HG02852 (cell line): ENCODE measurements around the gene AMPD1.
A peak's percentile ranks its signal among the peaks of the same experiment; 100 is the strongest.

Experiments
- ATAC-seq: cut with Tn5 transposase; IDR thresholded peaks from one replicate; pipeline ENCODE4 v1.9.1; 2021; ENCODE audit warnings: mild to moderate bottlenecking, moderate library complexity; ENCODE audit not compliant: unreplicated experiment

AMPD1 gene

DNA sequence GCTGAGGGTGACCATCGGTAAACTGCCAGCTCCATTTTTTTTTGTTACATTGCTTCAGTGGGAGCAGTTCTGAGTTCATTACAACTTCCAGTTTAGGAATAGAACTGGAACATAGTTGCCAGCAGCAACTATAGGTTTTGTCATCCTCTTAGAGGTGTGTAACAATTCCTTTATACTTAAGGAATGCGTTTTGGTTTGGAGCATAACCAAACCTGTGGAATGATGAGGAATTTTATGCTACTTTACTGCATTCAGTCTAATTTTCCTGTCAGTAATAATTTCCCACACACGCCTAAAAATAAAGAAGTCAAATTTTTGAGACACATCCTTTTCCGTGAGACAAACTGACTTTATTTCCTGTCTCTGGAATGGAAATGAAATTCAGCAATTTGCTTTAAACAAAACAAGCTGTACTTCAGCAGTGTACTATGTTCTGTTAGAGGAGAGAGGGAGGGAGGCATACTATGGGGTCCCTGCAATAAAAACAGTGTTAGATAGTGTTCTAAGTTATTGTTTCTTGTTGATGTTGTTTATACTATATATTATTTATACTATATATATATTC is 4.8 kb upstream of the AMPD1 start:
- no peak for ATAC-seq

DNA sequence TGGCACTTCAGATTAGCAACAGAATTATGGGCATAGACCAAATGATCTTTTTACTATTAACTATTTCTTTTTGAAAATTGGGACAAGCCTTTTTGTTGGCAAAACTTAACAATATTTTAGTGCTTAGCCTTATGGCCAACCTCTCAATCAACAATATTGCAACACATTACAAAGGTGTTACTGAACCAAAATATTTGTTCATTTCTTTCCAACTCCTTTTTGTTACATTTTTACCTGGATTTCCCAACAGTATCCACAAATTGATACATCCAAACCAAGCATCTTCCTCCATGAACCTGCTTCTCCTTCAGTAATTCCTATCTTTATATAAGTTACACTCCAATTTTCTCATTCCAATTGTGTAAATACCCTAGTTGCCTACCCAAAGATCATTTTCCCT is 1.5 kb upstream of the AMPD1 start:
- no peak for ATAC-seq

DNA sequence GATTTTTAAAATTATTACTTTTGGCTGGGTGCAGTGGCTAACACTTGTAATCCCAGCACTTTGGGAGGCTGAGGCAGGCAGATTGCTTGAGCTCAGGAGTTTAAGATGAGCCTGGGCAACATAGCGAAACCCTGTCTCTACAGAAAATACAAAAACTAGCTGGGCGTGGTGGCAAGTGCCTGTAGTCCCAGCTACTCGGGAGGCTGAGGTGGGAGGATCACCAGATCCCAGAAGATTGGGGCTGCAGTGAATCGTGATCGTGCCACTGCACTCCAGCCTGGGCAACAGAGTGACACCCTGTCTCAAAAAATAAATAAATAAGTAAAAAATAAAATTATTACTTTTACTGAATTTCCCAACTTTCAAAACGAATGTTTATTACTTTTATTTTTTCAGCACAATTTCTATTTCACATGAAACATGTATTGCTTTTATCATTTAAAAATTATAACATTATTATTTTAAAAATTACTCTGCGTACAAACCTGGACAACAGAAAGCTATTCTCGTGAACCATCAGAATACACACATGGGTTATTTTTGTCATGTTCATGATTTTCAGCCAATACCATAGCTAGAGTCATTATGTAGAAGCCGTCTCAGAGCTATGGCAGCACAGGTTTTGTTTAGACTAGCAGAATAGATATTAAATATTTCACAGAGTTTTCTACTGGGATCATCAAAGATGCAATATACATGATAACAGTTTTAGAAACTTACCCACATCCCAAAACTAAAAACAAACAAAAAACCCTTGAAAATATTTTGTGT is 621 bp downstream of the AMPD1 start:
- no peak for ATAC-seq

DNA sequence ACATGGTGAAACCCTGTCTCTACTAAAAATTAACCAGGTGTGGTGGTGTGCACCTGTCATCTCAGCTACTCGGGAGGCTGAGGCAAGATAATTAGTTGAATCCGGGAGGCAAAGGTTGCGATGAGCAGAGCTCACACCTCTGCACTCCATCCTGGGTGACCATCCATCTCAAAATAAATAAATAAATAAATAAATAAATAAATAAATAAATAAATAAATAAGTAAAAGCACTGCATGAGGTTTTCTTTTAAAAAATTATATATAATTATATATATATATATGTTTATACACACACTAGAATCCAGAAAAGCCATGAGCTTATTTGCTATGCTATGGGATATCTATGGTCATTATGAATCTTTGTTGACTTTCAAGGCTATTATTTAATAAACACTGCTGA is 2.4 kb downstream of the AMPD1 start:
- ATAC-seq: no peak

DNA sequence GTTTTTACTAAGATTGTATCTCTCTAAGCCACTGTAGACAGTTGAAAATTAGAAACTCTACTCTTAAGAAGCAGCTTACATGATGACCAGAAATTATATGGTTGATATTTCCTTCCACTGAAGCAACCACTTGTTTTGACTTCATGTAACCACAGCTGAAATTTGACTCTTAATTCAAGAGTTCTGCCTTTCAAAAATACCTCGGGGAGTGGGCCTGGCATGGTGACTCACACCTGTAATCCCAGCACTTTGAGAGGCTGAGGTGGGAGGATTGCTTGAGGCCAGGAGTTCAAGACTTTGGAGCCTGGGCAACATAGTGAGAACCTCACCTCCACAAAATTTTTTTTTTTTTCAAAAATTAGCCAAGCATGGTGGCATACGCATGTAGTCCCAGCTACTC is 4.3 kb downstream of the AMPD1 start:
- no peak for ATAC-seq

DNA sequence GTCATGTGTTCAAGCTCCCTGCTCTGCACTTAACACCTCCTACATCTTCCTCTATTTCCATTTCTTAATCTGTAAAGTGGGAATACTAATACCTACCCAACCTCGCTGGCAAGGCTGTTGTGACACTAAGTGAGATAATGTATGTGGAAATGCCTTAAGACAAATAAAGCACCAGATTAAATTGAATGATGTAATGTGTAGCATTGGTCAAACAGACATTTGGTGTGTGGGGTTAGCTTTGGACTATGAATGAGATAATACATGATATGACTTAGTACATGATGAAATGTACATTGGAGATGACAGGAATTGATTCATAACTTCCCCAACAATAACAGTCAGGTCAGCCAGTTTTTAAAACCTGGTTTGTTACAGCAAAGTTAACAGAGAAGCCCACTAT is 5.2 kb downstream of the AMPD1 start:
- no peak for ATAC-seq

DNA sequence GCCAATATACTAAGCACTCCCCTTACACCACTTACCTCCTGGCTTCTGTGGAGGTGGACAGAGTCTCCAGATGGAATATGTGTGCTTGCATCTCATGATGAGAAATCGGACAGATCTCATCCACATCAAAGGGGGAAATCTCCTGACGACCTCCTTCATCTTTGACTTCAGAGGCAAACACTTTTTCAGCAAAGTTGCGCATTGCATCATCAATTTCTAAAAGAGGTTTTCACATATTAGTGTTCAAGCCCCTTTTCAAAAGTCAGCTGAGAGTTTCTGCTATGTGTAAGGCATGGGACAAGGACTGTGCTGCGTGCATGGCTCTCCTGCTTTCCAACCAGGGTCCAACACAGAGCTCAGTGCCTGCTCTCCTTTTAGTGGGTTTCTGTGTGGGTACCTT is 6.8 kb downstream of the AMPD1 start:
- ATAC-seq: no peak

GRCh38 chr1:114685851-114686250 is 9.5 kb downstream of the AMPD1 start:
- no peak for ATAC-seq

- ATAC-seq: no peak
Measured at GRCh38 chr1:114677691-114678090, 17.7 kb downstream of the AMPD1 start.

DNA sequence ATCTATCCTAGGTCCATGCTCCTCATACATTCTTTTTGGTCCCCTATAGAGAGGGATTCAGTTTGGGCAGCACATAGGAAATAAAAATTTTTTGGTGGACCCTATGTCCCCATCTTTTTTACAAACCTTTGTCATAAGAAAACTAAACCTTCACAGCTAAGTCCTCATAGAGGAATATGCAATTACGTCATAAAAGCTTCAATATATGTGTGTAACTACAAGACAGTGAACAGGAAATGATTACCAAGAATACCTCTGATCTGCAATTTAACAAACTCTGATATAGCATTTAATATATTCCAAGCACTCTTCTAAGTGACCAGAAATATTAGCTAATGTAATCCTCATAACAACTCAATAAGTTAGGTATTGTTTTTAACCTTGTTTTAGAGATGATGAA is 19.2 kb downstream of the AMPD1 start:
- ATAC-seq: no peak

DNA sequence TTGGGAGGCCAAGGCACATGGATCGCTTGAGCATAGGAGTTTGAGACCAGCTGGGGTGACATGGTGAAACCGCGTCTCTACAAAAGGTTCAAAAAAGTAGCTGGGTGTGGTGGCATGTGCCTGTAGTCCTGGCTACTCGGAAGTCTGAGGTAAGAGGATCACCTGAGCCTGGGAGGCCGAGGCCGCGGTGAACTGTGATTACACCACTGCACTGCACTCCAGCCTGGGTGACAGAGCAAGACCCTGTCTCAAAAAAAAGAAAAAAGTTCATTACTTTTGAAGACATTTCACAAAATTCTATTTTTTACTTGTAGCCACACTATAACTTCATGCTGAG is 23.4 kb downstream of the AMPD1 start:
- ATAC-seq: no peak

DNA sequence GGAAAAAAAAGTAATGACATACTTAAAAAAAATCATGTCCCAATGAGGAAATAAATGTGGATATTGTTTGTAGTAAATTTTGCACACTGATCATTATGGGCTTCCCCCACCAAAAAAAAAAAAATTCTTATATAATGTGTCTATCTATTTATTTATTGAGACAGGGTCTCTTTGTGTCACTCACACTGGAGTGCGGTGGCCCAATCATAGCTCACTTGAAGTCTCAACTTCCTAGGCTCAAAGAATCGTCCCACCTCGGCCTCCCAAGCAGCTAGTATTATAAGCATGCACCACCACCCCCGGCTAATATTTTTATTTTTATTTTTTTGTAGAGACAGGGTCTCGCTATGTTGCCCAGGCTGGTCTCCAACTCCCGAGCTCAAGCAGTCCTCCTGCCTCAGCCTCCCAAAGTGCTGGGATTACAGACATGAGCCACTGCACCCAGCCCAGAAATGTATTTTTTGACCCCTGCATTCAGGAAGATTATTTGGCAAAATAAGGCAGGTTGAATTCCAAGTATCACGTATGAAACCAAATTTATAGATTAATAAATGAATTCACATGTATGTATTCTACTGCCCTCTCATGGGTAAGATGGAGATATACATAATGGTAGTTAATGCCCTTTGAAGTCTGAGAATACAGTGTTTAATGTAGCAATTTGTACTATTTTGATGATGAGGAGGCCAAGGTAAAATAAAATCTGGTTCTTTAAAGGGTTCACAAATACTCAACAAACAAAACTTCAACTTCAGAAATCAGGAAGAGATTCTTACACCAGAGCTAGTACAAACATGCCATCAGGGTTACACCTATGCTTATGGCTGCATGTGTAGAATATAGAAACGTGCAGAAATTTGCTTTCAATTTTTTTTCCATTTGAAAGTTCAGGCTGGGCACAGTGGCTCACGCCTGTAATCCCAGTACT is 24.1 kb downstream of the AMPD1 start:
- no peak for ATAC-seq

GRCh38 chr1:114670083-114671010 is 25.0 kb downstream of the AMPD1 start:
- peak; percentile 99 for ATAC-seq

DNA sequence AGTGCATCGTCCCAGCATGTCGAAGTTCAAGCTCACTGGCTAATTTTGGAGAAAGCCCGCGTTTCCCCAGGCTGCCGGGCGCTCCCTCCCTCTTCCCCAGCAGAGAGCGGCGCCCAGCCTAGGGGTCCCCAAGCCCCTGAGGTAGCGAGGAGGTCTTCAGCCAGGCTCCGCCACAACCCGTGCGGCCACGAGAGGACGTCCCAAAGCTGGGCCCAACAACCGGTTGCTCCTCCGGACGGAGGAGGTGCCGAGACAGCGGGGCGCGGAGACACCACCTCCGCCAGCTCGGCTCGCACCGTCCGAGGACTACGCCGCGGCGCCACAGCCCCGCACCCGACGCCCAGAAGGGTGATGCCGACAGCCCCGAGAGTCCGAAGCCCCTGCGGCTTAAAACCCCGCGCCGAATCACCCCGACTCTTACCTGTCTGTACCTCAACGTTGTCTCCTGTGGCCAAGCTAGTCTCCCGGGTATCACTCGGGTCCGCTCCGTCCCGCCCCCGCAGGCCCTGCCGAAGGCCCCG is 25.7 kb downstream of the AMPD1 start, which contains the start of gene DENND2C:
TSS of gene DENND2C (minus strand) at position 488 of the 521 bp plus-strand sequence. CDS start 44,065 bp downstream, outside the sequence.
- peak; percentile 56 for ATAC-seq

DNA sequence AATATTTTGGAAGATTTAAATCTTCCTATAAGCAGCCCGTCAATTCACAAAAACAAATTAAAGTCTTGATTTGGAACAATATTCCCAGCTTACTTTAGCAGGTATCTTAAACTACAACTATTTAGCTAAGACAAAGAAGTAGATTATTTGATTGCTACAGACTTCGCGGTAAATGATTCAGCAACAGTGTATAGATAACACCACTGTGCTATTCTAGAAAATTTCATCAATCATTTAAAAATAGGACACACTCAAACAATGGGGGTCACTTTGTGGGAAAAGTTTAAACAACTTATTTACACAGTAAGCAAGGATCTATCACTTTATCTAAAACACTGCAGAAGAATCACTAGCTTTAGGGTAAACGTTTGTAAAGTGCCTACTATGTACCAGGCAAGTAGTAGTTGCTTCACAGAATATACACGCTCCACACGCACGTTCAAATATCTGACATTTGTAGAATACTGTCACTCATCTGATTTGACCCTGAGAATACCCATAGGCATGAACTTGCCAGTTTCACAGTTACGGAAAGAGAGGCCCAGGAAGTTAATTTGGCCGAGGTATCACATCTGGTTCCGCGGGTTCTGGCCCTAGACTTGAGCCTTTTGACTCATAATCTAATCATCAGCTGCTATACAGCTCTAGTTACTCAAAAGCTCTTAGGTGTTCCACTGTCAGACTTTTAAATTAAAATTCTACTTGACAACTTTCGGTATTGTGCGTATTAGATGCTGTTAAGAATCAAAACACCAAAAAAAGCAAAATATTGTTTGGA is 26.4 kb downstream of the AMPD1 start:
- no peak for ATAC-seq

- no peak for ATAC-seq
Measured at GRCh38 chr1:114668373-114668772, 27.0 kb downstream of the AMPD1 start.

DNA sequence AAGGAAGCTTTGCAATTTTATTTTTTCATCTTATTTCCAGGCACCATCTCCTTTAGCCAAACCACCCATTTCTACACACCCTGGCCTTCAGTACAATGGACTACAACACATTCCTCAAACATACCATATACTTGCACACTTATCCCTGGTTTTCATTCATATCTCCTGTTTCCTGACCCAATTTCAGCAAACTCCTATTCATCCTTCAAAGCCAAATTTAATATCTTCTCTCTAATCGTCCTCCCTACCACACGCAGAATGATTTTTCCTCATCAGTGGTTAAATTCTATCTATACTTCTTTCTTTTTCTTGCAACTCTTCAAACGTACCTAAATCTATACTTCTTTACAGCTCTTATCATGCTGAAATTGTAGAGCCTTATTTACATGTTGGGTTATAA is 28.4 kb downstream of the AMPD1 start:
- ATAC-seq: no peak

- ATAC-seq: no peak
Measured at GRCh38 chr1:114660238-114660637, 35.1 kb downstream of the AMPD1 start.

DNA sequence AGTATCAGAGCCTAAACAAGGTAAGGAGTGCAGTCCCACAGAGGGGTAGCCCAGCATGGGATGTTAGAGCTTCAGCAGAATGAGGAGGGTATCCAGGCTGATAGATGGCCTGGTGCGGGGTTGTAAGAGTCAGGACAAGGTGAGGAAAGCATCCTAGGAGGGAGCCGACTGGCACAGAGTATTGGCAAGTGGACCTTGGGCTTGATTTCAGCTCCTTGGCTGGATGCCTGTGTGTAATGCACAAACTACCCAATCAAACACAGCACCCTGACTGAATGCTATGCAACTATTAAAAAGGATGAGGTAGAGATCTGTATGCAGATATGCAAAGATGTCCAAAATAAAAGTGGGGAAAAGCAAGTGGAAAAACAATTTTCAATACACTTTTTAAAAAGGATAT is 43.5 kb downstream of the AMPD1 start:
- no peak for ATAC-seq

GRCh38 chr1:114648503-114648902 is 46.8 kb downstream of the AMPD1 start:
- no peak for ATAC-seq
